NB4 (cell line): ENCODE results near the gene ZNF83.
A peak's percentile ranks its signal among the peaks of the same experiment; 100 is the strongest.

Experiments used
- CTCF ChIP-seq: IDR thresholded peaks from one replicate; pipeline ENCODE4 v1.5.1; 2012; ENCODE audit warnings: low read depth, low read length
- POLR2A ChIP-seq: IDR thresholded peaks from 2 replicates; pipeline ENCODE4 v1.6.1; 2011; ENCODE audit warnings: mild to moderate bottlenecking; ENCODE audit not compliant: insufficient read length; ENCODE audit errors: extremely low read depth

GRCh38 chr19:52601025-52601973, 36.9 kb downstream of the ZNF83 start:
- no peak for TF ChIP-seq CTCF
- peak; percentile 80 for TF ChIP-seq POLR2A
